Stimulated activated memory B cell treated with anti-CD40 and anti-IgM and Interleukin-4, amounts not matched to agents 10 μg/mL and 1 μg/mL and 100 μg/mL, for 72 hours (primary cell): ENCODE measurements around the gene FBXL12.
A peak's percentile ranks its signal among the peaks of the same experiment; 100 is the strongest.
"Not testable (repeated sequence)": the region's sequence is repeated elsewhere in the genome, so short reads cannot be mapped to it uniquely, and the experiment has no call there.

Experiments used
- ATAC-seq: fragments of 150-1000 bp; cut with Tn5 transposase; 2 replicates; pipeline ENCODE4 v1.10.0; 2021
- H3K27ac Mint-ChIP-seq: one replicate; pipeline ENCODE4 v1.8.0; 2022; ENCODE audit warnings: mild to moderate bottlenecking, mixed read lengths
- H3K27me3 Mint-ChIP-seq: one replicate; pipeline ENCODE4 v1.8.0; 2022; ENCODE audit warnings: mixed read lengths
- H3K36me3 Mint-ChIP-seq: one replicate; pipeline ENCODE4 v1.8.0; 2022; ENCODE audit warnings: mixed read lengths
- H3K4me1 Mint-ChIP-seq: one replicate; pipeline ENCODE4 v1.8.0; 2022; ENCODE audit warnings: mixed read lengths
- H3K4me3 Mint-ChIP-seq: one replicate; pipeline ENCODE4 v1.8.0; 2022; ENCODE audit warnings: mild to moderate bottlenecking, moderate library complexity, mixed read lengths
- H3K9me3 Mint-ChIP-seq: one replicate; pipeline ENCODE4 v1.8.0; 2022; ENCODE audit warnings: mixed read lengths

Gene FBXL12

GRCh38 chr19:9789579-9789978 lies 29.3 kb downstream of the FBXL12 start:
- H3K9me3 Mint-ChIP-seq, H3K27ac Mint-ChIP-seq, H3K36me3 Mint-ChIP-seq, H3K27me3 Mint-ChIP-seq, H3K4me3 Mint-ChIP-seq, ATAC-seq: not testable (repeated sequence)
- H3K4me1 Mint-ChIP-seq: peaks cover 35% of the 10 kb centered on the region

- Mint-ChIP-seq H3K4me3 (no peak overlapping the region), H3K27me3 (no peaks in the 10 kb centered on the region), H3K36me3 (no peaks in the 10 kb centered on the region), H3K9me3 (no peaks in the 10 kb centered on the region), H3K4me1 (peaks cover 40% of the 10 kb centered on the region), H3K27ac (no peak overlapping the region)
- ATAC-seq: no peak
Observed at GRCh38 chr19:9789066-9789465, 29.8 kb downstream of the FBXL12 start.

- H3K27me3 Mint-ChIP-seq, H3K4me3 Mint-ChIP-seq, ATAC-seq, H3K27ac Mint-ChIP-seq, H3K9me3 Mint-ChIP-seq, H3K36me3 Mint-ChIP-seq: not testable (repeated sequence)
- peaks cover 43% of the 10 kb centered on the region for H3K4me1 Mint-ChIP-seq
Observed at GRCh38 chr19:9788604-9789003, 30.3 kb downstream of the FBXL12 start.

GRCh38 chr19:9786819-9787218 lies 32.1 kb downstream of the FBXL12 start:
- peak overlapping the region; percentile 73 for H3K4me3 Mint-ChIP-seq
- peak overlapping the region; percentile 97 for H3K27ac Mint-ChIP-seq
- no peaks in the 10 kb centered on the region for H3K36me3 Mint-ChIP-seq
- H3K9me3 Mint-ChIP-seq: no peaks in the 10 kb centered on the region
- no peak for ATAC-seq
- H3K27me3 Mint-ChIP-seq: no peaks in the 10 kb centered on the region
- H3K4me1 Mint-ChIP-seq: peaks cover 36% of the 10 kb centered on the region

DNA sequence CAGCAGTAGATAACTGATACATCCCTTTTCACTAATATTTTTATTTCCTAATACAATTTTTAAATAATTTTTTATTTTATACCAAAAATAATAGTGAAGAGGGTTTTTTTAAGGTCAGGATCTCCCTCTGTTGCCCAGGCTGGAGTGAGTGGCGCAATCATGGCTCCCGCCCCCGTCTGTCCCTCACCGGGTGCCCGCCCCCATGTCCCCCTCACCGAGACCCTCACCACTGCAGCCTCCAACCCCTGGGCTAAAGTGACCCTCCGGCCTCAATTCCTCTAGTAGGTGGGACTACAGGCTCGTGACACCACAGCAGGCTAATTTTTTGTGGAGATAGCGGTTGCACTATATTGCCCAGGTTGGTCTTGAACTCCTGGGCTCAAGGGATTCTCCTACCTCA lies 32.5 kb downstream of the FBXL12 start:
- peak overlapping the region; percentile 97 for H3K27ac Mint-ChIP-seq
- peak overlapping the region; percentile 88 for H3K4me3 Mint-ChIP-seq
- no peak for ATAC-seq
- no peaks in the 10 kb centered on the region for H3K9me3 Mint-ChIP-seq
- no peaks in the 10 kb centered on the region for H3K27me3 Mint-ChIP-seq
- H3K4me1 Mint-ChIP-seq: peaks cover 31% of the 10 kb centered on the region
- no peaks in the 10 kb centered on the region for H3K36me3 Mint-ChIP-seq

DNA sequence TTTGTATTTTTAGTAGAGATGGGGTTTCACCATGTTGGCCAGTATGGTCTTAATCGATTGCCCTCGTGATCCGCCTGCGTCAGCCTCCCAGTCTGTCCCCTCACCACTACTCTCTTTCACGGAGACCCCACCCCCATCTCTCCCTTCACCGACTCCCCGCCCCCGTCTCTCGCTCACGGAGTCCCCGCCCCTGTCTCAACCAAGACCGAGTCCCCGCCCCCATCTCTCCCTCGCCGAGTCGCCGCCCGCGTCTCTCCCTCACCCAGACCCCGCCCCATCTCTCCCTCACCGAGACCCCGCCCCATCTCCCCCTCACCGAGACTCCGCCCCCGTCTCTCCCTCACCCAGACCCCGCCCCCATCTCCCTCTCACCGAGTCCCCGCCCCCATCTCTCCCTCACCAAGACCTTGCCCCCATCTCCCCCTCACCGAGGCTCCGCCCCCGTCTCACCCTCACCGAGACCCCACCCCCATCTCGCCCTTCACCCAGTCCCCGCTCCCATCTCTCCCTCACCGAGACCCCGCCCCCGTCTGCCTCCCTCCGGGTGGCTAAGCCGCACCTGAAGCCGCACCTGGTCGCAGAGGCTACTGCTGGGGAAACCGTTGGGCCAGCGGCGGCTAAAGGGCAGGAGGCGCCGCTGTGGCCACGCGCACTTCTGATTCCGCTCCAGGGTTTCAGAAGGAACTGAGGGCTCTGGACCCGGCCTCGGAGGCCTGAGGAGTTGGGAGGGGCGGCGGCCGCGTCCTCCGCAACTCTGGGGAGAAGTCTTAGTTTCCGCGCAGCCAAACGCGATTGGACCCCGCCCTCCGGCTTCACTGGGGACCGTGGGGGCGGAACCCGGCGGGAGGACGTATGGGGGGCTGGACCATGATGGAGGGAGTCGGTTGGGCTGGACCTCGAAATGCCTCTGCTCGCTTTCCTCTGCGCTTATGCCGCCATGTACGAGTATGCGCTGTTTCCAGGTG lies 33.2 kb downstream of the FBXL12 start:
- ATAC-seq: peak; percentile 93
- no peaks in the 10 kb centered on the region for H3K9me3 Mint-ChIP-seq
- peak overlapping the region; percentile 97 for H3K27ac Mint-ChIP-seq
- H3K36me3 Mint-ChIP-seq: no peaks in the 10 kb centered on the region
- H3K4me3 Mint-ChIP-seq: peak overlapping the region; percentile 88
- H3K4me1 Mint-ChIP-seq: peaks cover 28% of the 10 kb centered on the region
- no peaks in the 10 kb centered on the region for H3K27me3 Mint-ChIP-seq

DNA sequence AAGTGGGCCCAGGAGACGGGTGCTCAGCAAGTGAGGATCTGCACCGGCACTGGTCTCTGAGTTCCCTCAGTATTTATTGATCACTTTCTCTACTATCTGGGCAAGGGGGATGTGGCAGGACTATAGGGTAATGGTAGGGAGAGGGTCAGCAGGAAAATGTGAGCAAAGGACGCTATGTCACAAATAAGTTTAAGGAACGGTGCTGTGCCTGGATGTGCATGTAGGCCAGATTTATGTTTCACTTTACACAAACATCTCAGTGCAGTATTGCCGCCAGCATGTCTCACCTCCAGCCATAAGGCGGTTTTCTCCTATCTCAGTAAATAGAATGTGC lies 34.7 kb downstream of the FBXL12 start:
- ATAC-seq, H3K27ac Mint-ChIP-seq: not testable (repeated sequence)

DNA sequence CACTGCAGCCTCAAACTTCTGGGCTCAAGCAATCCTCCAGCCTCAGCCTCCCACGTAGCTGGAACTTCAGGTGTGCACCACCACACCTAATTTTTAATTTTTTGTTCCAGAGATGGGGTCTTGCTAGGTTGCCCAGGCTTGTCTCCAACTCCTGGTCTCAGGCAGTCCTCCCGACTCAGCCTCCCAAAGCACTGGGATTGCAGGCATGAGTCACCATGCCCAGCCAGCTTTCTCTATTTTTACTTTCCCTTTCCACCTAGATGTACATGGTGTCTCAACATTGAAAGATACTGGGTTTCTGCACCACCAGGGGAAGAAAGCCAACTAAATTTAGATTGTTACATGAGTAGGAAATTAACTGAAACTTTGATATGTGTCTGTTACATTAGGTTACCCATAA lies 36.5 kb downstream of the FBXL12 start:
- Mint-ChIP-seq H3K36me3 (peaks cover 8% of the 10 kb centered on the region), H3K4me3 (no peak overlapping the region), H3K27me3 (no peaks in the 10 kb centered on the region), H3K4me1 (peaks cover 22% of the 10 kb centered on the region), H3K9me3 (peaks cover 7% of the 10 kb centered on the region), H3K27ac (no peak overlapping the region)
- no peak for ATAC-seq

More for the DNA sequence above, 34.7 kb downstream of the FBXL12 start:
- H3K9me3 Mint-ChIP-seq, H3K36me3 Mint-ChIP-seq, H3K27me3 Mint-ChIP-seq, H3K4me3 Mint-ChIP-seq: not testable (repeated sequence)
- H3K4me1 Mint-ChIP-seq: peaks cover 22% of the 10 kb centered on the region

GRCh38 chr19:9768175-9769112 lies 50.4 kb downstream of the FBXL12 start, which contains the start of gene ZNF846:
Gene ZNF846, minus strand, starts transcription at chr19:9768738. Its CDS starts 3,788 bp downstream, at chr19:9764950.
- ATAC-seq: peak; percentile 100
- peak within 1 kb of the TSS; percentile 92 for H3K4me3 Mint-ChIP-seq
- peaks cover 10% of the 10 kb centered on the region for H3K9me3 Mint-ChIP-seq
- peaks cover 22% of the 10 kb centered on the region for H3K36me3 Mint-ChIP-seq
- no peaks in the 10 kb centered on the region for H3K27me3 Mint-ChIP-seq
- H3K27ac Mint-ChIP-seq: peak within 1 kb of the TSS; percentile 93
- no peaks in the 10 kb centered on the region for H3K4me1 Mint-ChIP-seq
